ENCODE data around the gene RTP2. TPM values are rescaled to one million over a fixed set of nuclear protein-coding genes. Genes with fewer than 3 reads are reported as not detected.

The RTP2 gene
- total and polyA plus RNA-seq, 9 of the 15 experiments (the other 6 are each of a cell fraction or from before 2014, with no cell fraction given) = not detected

DNA sequence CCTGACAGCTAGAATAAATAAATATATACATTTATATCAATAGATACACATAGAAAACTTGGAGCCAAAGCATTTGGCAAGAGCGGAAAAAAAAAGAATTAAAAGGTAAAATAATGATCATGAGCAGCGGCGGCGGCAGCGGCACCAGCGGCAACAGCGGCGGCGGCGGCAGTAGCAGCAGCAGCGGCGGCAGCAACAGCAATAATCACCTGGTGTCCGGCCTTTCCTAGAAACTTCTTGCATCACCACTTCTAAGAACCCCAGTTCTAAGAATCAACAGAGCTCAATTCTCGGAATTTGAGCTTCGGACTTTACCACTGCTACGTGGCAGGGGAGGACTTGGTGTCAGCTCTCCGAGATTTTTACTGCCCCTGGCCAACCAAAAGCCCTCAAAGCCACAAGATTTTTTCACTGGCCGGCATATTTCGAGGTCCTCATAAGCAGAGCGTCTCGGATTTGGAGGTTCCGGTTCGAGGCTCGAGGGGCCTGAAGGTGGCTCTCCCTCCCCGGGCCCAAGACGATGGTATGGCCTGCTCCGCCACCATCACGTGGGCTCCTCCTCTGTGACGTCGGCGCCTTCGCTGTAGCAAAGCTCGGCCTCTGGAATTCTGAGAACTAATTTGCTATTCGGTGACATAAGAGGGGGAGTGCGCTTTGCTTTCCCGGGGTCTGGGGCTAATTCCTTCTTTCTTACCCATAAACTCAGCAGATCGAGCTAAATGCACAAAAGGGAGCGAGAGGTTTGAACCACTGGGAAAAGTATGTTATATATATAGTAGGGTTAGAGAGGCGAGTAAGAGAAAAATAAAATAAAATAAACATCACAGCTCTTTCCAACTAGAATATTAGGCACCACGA is 43.1 kb upstream of the RTP2 start, which contains the start of gene BCL6 (continued):
- TF ChIP-seq, protein P1, sequence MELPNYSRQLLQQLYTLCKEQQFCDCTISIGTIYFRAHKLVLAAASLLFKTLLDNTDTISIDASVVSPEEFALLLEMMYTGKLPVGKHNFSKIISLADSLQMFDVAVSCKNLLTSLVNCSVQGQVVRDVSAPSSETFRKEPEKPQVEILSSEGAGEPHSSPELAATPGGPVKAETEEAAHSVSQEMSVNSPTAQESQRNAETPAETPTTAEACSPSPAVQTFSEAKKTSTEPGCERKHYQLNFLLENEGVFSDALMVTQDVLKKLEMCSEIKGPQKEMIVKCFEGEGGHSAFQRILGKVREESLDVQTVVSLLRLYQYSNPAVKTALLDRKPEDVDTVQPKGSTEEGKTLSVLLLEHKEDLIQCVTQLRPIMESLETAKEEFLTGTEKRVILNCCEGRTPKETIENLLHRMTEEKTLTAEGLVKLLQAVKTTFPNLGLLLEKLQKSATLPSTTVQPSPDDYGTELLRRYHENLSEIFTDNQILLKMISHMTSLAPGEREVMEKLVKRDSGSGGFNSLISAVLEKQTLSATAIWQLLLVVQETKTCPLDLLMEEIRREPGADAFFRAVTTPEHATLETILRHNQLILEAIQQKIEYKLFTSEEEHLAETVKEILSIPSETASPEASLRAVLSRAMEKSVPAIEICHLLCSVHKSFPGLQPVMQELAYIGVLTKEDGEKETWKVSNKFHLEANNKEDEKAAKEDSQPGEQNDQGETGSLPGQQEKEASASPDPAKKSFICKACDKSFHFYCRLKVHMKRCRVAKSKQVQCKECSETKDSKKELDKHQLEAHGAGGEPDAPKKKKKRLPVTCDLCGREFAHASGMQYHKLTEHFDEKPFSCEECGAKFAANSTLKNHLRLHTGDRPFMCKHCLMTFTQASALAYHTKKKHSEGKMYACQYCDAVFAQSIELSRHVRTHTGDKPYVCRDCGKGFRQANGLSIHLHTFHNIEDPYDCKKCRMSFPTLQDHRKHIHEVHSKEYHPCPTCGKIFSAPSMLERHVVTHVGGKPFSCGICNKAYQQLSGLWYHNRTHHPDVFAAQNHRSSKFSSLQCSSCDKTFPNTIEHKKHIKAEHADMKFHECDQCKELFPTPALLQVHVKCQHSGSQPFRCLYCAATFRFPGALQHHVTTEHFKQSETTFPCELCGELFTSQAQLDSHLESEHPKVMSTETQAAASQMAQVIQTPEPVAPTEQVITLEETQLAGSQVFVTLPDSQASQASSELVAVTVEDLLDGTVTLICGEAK (IDR thresholded peaks at IDR 0.05) = no peak
- TF ChIP-seq, protein P1 (CRISPR knock-in tag; IDR thresholded peaks at IDR 0.05) = no peak
- TF ChIP-seq HDAC8 (tag; IDR thresholded peaks at IDR 0.05) = no peak
- TF ChIP-seq NR4A1 (CRISPR knock-in tag; IDR thresholded peaks at IDR 0.05) = no peak
- no peak; the same call in 1 of the 2 replicates for TF ChIP-seq NR4A1 (tag; IDR thresholded peaks at IDR 0.05)
- TF ChIP-seq ZNF324 (CRISPR knock-in tag; IDR thresholded peaks at IDR 0.05) = no peak
- 0 out of 2 replicates have a peak, but pooled peaks have one; percentile 22 for TF ChIP-seq ZNF41 (CRISPR knock-in tag; conservative IDR thresholded peaks at IDR 0.05)
- no peak for TF ChIP-seq PURB (CRISPR knock-in tag; IDR thresholded peaks at IDR 0.05; ENCODE audit: low read depth)
- TF ChIP-seq LCOR (CRISPR knock-in tag; IDR thresholded peaks at IDR 0.05) = no peak
- TF ChIP-seq, protein P2, sequence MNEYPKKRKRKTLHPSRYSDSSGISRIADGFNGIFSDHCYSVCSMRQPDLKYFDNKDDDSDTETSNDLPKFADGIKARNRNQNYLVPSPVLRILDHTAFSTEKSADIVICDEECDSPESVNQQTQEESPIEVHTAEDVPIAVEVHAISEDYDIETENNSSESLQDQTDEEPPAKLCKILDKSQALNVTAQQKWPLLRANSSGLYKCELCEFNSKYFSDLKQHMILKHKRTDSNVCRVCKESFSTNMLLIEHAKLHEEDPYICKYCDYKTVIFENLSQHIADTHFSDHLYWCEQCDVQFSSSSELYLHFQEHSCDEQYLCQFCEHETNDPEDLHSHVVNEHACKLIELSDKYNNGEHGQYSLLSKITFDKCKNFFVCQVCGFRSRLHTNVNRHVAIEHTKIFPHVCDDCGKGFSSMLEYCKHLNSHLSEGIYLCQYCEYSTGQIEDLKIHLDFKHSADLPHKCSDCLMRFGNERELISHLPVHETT (CRISPR knock-in tag; conservative IDR thresholded peaks at IDR 0.05 in 1 of 2, IDR thresholded peaks at IDR 0.05 in 1 of 2) = no peak; a peak in 2 of 4 replicates
- TF ChIP-seq, protein P3, sequence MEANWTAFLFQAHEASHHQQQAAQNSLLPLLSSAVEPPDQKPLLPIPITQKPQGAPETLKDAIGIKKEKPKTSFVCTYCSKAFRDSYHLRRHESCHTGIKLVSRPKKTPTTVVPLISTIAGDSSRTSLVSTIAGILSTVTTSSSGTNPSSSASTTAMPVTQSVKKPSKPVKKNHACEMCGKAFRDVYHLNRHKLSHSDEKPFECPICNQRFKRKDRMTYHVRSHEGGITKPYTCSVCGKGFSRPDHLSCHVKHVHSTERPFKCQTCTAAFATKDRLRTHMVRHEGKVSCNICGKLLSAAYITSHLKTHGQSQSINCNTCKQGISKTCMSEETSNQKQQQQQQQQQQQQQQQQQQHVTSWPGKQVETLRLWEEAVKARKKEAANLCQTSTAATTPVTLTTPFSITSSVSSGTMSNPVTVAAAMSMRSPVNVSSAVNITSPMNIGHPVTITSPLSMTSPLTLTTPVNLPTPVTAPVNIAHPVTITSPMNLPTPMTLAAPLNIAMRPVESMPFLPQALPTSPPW (CRISPR knock-in tag; IDR thresholded peaks at IDR 0.05) = peak; percentile 65
- no peak for TF ChIP-seq ZNF830 (CRISPR knock-in tag; IDR thresholded peaks at IDR 0.05)

Measured in K562 (cell line).